Measurements from ENCODE around the gene TRIP11.
"Not testable (repeated sequence)": the region's sequence is repeated elsewhere in the genome, so short reads cannot be mapped to it uniquely, and the experiment has no call there.

The TRIP11 gene

DNA sequence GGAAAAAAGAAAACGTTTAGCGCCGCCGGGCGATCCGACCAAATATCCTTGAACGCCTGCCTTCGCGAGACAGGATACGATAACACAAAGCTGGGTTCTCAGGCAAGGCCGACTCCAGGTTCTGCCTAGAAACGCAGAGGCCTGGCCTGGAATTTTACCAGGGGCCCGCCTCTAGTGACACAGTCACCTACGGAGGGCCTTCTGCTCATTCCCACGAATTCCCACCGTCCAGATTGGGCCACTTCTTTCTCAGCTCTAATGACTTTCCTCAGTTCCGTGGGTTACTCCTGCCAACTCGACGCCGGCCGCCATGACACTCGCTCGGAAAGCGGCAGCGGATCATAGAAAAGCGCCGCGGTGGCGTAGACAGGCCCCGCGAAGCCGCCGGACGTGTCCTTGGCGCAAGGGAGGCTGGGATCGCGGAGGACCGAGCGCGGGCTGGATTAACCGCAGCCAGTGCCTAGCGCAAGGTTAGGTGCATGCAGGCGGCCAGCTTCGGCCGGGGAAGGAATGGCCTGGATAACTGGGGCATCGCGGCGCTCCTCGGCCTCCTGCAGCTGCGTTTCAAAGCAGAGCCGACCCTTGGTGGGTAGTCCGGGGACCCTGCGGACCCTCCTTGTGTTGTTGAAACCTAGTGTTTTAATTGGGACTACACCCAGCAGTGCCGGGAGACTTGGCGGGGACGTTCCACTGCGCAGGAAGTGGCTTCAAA lies at the start of gene TRIP11:
TRIP11 (minus strand) TSS at position 341 of the 712 bp plus-strand sequence. CDS start 374 bp downstream, outside the sequence.
- peak within 1 kb of the TSS; percentile 91 to 99 (median 95) for H3K9ac ChIP-seq
- H3K27me3 ChIP-seq, result no peaks in the 10 kb centered on the region
- H3K4me1 ChIP-seq, result peaks cover 25 to 37% (median 33%) of the 10 kb centered on the region in 10 experiments
- H3K4me2 ChIP-seq, result peak within 1 kb of the TSS; percentile 83 to 100 (median 92)
- peak within 1 kb of the TSS; percentile 76 to 96 (median 84) for H3K4me3 ChIP-seq
- H4K20me1 ChIP-seq, result peaks cover 21 to 44% (median 40%) of the 10 kb centered on the region in 11 experiments; a peak in 20 of 22 replicates
- H3K36me3 ChIP-seq, result peaks cover 3 to 24% (median 16%) of the 10 kb centered on the region in 11 experiments; a peak in 17 of 22 replicates
- peaks cover 3 to 12% (median 7%) of the 10 kb centered on the region in 11 experiments; a peak in 20 of 22 replicates for H3K9me3 ChIP-seq (replicated peaks in 1 of 11)
- H3K27ac ChIP-seq, result peak within 1 kb of the TSS; percentile 94 to 98 (median 95)
- no peak for TF ChIP-seq Cebpa-rat (IDR thresholded peaks at IDR 0.05)

DNA sequence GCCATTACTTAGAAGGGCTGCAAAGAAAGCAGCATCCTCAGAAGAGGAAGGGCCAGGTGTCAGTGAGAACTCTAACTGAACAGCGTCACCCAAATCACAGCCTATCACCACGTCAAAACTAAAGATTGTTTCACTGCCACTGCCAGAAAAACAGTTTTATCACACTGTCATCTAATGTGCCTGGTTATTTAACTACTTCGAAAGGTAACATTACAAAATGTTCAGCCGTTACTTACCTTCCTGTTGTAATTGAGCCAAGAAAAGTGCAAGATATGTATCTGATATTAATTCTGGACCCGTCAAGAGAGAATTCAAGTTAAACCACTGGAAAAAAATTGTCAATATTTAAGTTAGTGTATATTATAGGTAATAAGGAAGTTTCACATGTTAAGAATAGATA lies 48.6 kb upstream of the TRIP11 start:
- Histone ChIP-seq H3K4me1 (no peaks in the 10 kb centered on the region), H4K20me1 (peaks cover 0 to 4% (median 0%) of the 10 kb centered on the region in 11 experiments; a peak in 2 of 22 replicates), H3K9ac (no peak overlapping the region), H3K9me3 (replicated peaks in 1 of 11) (no peaks in the 10 kb centered on the region), H3K4me3 (no peak overlapping the region), H3K4me2 (no peak overlapping the region), H3K27me3 (no peaks in the 10 kb centered on the region), H3K36me3 (peaks cover 78 to 98% (median 90%) of the 10 kb centered on the region in 11 experiments), H3K27ac (no peak overlapping the region)
- no peak for TF ChIP-seq Cebpa-rat (IDR thresholded peaks at IDR 0.05)

DNA sequence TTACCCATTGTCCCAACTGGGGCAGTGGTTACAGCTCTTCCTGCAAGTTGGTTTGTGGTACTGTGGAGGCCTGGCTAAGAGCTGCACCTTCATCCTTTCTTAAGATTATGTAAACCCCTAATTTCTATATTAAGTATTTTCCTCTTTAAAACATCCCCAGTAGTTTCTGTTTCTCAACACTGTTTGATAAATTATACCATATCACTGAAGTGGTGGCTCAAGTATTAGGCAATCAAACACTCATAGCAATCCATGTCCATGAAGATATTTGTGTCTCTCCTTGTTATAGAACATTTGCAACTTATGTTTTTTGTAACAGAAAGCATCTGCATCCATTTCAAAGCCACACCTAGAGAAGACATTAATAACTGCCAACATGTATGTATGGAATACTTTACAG lies 34.7 kb upstream of the TRIP11 start:
- no peaks in the 10 kb centered on the region for H3K27me3 ChIP-seq
- no peak overlapping the region for H3K9ac ChIP-seq
- H3K27ac ChIP-seq, result peak overlapping the region in 1 of 11 experiments; percentile 2; a peak in 1 of 22 replicates
- H3K36me3 ChIP-seq, result peaks cover 81 to 99% (median 89%) of the 10 kb centered on the region in 11 experiments
- no peak overlapping the region for H3K4me3 ChIP-seq
- no peak for TF ChIP-seq Cebpa-rat (IDR thresholded peaks at IDR 0.05)
- no peaks in the 10 kb centered on the region for H3K9me3 ChIP-seq (replicated peaks in 1 of 11)
- H3K4me1 ChIP-seq, result no peaks in the 10 kb centered on the region; a peak in 1 of 20 replicates
- H4K20me1 ChIP-seq, result no peaks in the 10 kb centered on the region
- H3K4me2 ChIP-seq, result no peak overlapping the region

DNA sequence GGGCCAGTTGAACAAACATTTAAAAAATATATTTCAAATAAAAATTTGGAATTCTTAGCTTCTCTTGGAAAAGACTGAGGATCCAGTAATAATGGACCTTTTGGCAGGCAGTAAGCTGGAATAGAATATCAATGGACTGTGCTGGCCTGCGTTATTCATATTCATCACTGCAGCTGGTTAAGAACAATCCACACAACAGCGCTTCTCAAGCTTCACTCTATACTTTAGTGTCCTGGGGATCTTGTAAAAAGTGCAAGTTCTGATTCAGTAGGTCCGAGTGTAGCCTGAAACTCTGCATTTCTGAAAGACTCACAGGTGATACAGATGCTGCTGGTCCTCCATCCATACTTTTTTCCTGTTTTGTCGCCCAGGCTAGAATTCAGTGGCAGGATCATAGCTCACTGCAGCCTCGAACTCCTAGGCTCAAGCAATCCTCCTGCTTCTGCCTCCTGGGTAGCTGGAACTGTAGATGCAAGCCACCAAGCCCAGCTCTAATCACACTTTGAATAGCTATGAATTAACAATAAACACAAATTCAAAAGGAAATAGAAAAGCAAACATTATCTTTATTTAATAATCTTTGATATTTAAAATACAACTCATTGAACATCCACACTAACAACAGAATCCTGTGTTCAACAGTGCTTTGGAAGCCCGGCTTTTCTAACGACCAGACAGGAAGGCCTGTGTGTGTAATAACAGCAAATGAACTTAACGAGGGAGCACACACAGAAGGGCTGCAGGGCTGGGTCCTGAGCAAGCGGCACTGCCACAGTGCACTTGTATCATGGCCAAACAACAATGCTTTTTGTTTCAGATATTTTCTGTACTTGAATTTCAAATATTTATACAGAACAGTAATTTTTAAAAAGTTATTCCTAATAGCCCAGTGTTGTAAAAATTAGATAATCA lies 18.4 kb upstream of the TRIP11 start:
- no peak overlapping the region for H3K4me2 ChIP-seq
- no peaks in the 10 kb centered on the region for H3K4me1 ChIP-seq
- H3K9me3 ChIP-seq (replicated peaks in 1 of 11), result no peaks in the 10 kb centered on the region
- no peak overlapping the region for H3K9ac ChIP-seq
- TF ChIP-seq Cebpa-rat (IDR thresholded peaks at IDR 0.05), result no peak
- no peak overlapping the region for H3K4me3 ChIP-seq
- peaks cover 2 to 28% (median 24%) of the 10 kb centered on the region in 11 experiments; a peak in 18 of 22 replicates for H3K36me3 ChIP-seq
- H3K27ac ChIP-seq, result no peak overlapping the region
- no peaks in the 10 kb centered on the region for H4K20me1 ChIP-seq
- no peaks in the 10 kb centered on the region for H3K27me3 ChIP-seq

DNA sequence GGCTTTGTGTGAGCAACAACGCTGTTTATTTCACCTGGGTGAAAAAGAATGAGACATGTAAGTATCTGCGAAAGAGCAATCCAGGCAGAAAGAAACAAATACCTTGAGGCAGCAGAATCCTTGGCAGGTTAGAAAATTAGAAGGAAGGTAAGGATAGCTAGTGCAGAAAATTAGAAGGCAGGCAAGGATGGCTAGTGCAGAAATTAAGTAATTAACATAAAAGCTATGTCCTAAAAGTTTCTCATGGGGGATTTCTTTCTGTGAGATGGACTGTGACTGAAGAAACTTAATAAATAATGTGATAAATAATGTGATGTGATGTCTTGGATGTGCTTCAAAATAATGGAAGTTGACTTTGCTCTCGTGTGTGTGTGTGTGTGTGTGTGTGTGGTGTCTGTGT lies 9.9 kb upstream of the TRIP11 start:
- H3K27ac ChIP-seq, result no peak overlapping the region
- no peak overlapping the region for H3K4me2 ChIP-seq
- no peaks in the 10 kb centered on the region for H4K20me1 ChIP-seq
- no peak for TF ChIP-seq Cebpa-rat (IDR thresholded peaks at IDR 0.05)
- H3K4me1 ChIP-seq, result no peaks in the 10 kb centered on the region
- peaks cover 21 to 41% (median 26%) of the 10 kb centered on the region in 11 experiments for H3K9me3 ChIP-seq (replicated peaks in 1 of 11)
- no peak overlapping the region for H3K4me3 ChIP-seq
- H3K27me3 ChIP-seq, result no peaks in the 10 kb centered on the region
- no peak overlapping the region for H3K9ac ChIP-seq
- H3K36me3 ChIP-seq, result peaks cover 0 to 25% (median 15%) of the 10 kb centered on the region in 11 experiments; a peak in 16 of 22 replicates

DNA sequence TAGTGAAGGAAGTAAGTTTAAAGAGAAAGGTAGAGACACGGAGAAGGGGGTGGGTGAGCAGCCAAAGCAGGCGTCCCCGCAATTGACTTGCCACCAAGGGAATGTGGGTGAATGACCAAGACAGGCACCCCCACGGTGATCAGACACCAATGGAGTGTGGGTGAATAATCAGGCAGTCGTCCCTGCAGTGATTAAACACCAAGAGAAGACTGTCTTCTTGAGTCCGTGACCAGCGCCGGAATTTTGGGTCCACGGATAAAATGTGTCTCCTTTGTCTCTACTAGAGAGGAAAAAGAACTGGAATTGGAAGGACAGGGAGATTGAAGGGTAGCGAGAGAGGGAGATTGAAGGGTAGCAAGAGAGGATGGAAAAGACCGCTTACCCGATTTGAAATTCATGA lies 9.4 kb upstream of the TRIP11 start:
- H3K4me2 ChIP-seq, H3K4me3 ChIP-seq, H4K20me1 ChIP-seq, H3K4me1 ChIP-seq, H3K27me3 ChIP-seq, H3K27ac ChIP-seq, H3K9ac ChIP-seq: not testable (repeated sequence)
- Histone ChIP-seq H3K36me3 (peaks cover 0 to 31% (median 18%) of the 10 kb centered on the region in 11 experiments; a peak in 16 of 22 replicates), H3K9me3 (replicated peaks in 1 of 11) (peaks cover 27 to 46% (median 30%) of the 10 kb centered on the region in 11 experiments)

DNA sequence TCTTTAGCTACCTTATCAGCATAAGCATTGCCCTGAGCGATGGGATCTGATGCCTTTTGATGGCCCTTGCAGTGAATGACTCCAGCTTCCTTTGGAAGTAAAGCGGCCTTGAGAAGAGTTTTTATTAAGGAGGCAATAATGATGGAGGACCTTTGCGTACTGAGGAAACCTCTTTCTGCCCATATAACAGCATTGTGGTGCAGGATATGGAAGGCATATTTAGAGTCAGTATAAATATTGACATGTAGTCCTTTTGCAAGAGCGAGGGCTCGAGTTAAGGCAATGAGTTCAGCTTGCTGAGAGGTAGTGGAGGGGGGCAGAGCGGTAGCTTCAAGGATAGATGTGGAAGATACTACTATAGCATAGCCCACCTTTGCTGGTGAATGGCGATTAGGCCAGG lies 6.0 kb upstream of the TRIP11 start:
- not testable (repeated sequence) for H3K27me3 ChIP-seq, H3K4me3 ChIP-seq, H4K20me1 ChIP-seq, H3K4me2 ChIP-seq, H3K9ac ChIP-seq, H3K4me1 ChIP-seq, H3K27ac ChIP-seq
- H3K9me3 ChIP-seq (replicated peaks in 1 of 11), result peaks cover 27 to 48% (median 30%) of the 10 kb centered on the region in 11 experiments
- H3K36me3 ChIP-seq, result peaks cover 2 to 37% (median 21%) of the 10 kb centered on the region in 11 experiments; a peak in 16 of 22 replicates

DNA sequence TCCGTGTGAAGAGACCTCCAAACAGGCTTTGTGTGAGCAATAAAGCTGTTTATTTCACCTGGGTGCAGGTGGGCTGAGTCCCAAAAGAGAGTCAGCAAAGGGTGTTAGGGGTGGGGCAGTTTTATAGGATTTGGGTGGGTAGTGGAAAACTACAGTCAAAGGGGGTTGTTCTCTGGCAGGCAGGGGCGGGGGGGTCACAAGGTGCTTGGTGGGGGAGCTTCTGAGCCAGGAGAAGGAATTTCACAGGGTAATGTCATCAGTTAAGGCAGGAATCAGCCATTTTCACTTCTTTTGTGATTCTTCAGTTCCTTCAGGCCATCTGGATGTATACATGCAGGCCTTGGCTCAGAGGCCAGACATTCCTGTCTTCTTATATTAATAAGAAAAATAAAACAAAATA lies 1.9 kb upstream of the TRIP11 start:
- H3K9ac ChIP-seq, H3K27ac ChIP-seq, H3K27me3 ChIP-seq, H3K4me2 ChIP-seq, H3K4me3 ChIP-seq: not testable (repeated sequence)
- H3K4me1 ChIP-seq, result peaks cover 25 to 31% (median 28%) of the 10 kb centered on the region in 10 experiments
- H3K9me3 ChIP-seq (replicated peaks in 1 of 11), result peaks cover 22 to 31% (median 26%) of the 10 kb centered on the region in 11 experiments
- peaks cover 9 to 36% (median 21%) of the 10 kb centered on the region in 11 experiments; a peak in 20 of 22 replicates for H3K36me3 ChIP-seq
- peaks cover 13 to 27% (median 21%) of the 10 kb centered on the region in 11 experiments; a peak in 20 of 22 replicates for H4K20me1 ChIP-seq

DNA sequence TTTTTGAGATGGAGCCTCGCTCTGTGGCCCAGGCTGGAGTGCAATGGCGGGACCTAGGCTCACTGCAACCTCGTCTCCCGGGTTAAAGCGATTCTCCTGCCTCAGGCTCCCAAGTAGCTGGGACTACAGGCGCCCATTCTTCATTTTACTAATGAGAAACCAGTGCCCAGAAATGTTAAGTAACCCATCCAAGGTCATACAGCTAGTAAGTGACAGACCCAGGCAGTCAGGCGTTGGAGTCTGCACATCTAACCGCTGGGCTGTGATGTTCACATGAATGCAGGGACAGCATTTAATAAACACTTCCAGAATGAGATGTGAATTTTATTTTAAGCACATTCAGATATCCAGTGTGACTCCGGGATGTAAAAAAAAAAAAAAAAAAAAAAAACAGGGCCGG lies 1.3 kb upstream of the TRIP11 start:
- H4K20me1 ChIP-seq, result peaks cover 13 to 33% (median 27%) of the 10 kb centered on the region in 11 experiments; a peak in 20 of 22 replicates
- H3K27ac ChIP-seq, result peak overlapping the region in 2 of 11 experiments; percentile 95; a peak in 2 of 22 replicates
- H3K4me2 ChIP-seq, result peak overlapping the region; percentile 83 to 100 (median 90)
- peaks cover 16 to 25% (median 20%) of the 10 kb centered on the region in 11 experiments for H3K9me3 ChIP-seq (replicated peaks in 1 of 11)
- TF ChIP-seq Cebpa-rat (IDR thresholded peaks at IDR 0.05), result no peak
- H3K4me3 ChIP-seq, result peak overlapping the region in 8 of 10 experiments; percentile 78 to 96 (median 85); a peak in 11 of 20 replicates
- H3K27me3 ChIP-seq, result no peaks in the 10 kb centered on the region
- H3K9ac ChIP-seq, result peak overlapping the region in 10 of 11 experiments; percentile 91 to 98 (median 94); a peak in 10 of 22 replicates
- H3K4me1 ChIP-seq, result peaks cover 25 to 37% (median 32%) of the 10 kb centered on the region in 10 experiments
- H3K36me3 ChIP-seq, result peaks cover 12 to 33% (median 21%) of the 10 kb centered on the region in 11 experiments; a peak in 20 of 22 replicates

Data from BLaER1 treated with 17β-estradiol and CSF1 and Interleukin-3, amounts not matched to agents 10 nM and 100 nM (cell line).